RWPE1 (cell line): ENCODE results near the gene LASP1NB.
"Not testable (repeated sequence)": the region's sequence is repeated elsewhere in the genome, so short reads cannot be mapped to it uniquely, and the experiment has no call there.

Source experiments
- CTCF ChIA-PET: fragments of 350-600 bp; sonication (Branson Sonifier 250); formaldehyde crosslinking; extraction: SDS; loops from one replicate; lab custom pipeline; 2021; lab: Yijun Ruan, JAX
- POLR2A ChIA-PET: fragments of 400-600 bp; formaldehyde crosslinking; extraction: SDS; loops from one replicate; lab custom pipeline; 2020; ENCODE audit warnings: antibody characterized with exemption; ENCODE audit not compliant: low non-redundant PET; lab: Yijun Ruan, JAX
- DNase-seq: peaks from one replicate; pipeline ENCODE4 v3.0.0; 2012; ENCODE audit warnings: low spot score
- H3K27ac ChIP-seq: fragments of 450-650 bp; 2 replicates; pipeline ENCODE4 v1.5.1; 2017
- TF ChIP-seq, protein P1 (sequence below): fragments of 450-650 bp; conservative IDR thresholded peaks from 2 replicates; pipeline ENCODE4 v1.5.1; 2017; ENCODE audit warnings: low read depth, mild to moderate bottlenecking

LASP1NB gene

DNA sequence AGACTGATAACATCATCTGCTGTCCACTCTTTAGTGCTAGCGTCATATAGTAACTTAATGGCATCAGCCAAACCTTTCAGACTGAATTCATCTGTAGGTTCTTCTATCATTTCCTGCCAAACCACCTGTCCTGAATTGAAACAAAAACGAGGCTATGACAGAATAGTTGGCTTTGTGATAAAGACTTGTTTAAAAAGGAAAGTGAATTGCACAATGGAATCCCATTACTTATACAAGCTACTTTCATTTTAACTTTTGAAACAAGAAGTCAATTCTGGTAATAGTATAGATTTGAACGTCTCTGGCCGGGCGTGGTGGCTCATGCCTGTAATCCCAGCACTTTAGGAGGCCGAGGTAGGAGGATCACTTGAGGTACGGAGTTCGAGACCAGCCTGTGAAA is 18.2 kb downstream of the LASP1NB start:
- CTCF ChIA-PET = no interaction called here

DNA sequence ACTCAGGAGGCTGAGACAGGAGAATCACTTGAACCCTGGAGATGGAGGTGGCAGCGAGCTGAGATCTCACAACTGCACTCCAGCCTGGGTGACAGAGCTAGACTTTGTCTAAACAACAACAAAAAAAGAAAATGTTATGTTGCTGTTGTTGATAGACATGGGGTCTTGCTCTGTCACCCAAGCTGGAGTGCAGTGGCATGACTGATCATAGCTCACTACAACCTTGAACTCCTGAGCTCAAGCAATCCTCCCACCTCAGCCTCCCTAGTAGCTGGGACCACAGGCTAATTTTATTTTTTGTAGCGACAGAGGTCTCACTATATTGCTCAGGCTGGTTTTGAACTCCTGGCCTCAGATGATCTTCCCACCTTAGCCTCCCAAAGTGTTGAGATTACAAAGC is 21.8 kb downstream of the LASP1NB start:
- TF ChIP-seq, protein P1, sequence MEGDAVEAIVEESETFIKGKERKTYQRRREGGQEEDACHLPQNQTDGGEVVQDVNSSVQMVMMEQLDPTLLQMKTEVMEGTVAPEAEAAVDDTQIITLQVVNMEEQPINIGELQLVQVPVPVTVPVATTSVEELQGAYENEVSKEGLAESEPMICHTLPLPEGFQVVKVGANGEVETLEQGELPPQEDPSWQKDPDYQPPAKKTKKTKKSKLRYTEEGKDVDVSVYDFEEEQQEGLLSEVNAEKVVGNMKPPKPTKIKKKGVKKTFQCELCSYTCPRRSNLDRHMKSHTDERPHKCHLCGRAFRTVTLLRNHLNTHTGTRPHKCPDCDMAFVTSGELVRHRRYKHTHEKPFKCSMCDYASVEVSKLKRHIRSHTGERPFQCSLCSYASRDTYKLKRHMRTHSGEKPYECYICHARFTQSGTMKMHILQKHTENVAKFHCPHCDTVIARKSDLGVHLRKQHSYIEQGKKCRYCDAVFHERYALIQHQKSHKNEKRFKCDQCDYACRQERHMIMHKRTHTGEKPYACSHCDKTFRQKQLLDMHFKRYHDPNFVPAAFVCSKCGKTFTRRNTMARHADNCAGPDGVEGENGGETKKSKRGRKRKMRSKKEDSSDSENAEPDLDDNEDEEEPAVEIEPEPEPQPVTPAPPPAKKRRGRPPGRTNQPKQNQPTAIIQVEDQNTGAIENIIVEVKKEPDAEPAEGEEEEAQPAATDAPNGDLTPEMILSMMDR = no peak
- POLR2A ChIA-PET = no interaction called here
- no peak for DNase-seq
- CTCF ChIA-PET = no interaction called here
- H3K27ac ChIP-seq = no peak overlapping the region

More for the DNA sequence above, 18.2 kb downstream of the LASP1NB start:
- TF ChIP-seq, protein P1 = no peak
- POLR2A ChIA-PET = no interaction called here
- no peak for DNase-seq
- no peak overlapping the region for H3K27ac ChIP-seq

DNA sequence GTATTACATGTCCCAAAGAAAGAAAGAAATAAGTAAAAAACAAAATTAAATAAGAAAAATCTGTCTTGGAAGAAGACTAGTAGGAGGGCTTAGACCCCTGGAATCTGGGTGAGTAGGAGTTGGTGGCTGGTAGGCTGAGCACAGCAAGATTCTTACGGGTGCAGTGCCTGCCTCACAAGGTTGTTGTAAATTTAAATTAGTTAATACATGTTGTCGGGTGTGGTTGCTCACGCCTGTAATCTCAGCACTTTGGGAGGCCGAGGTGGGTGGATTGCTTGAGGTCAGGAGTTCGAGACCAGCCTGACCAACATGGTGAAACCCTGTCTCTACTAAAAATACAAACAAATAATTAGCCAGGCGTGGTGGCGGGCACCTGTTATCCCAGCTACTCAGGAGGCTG is 28.4 kb downstream of the LASP1NB start:
- H3K27ac ChIP-seq, POLR2A ChIA-PET, DNase-seq, CTCF ChIA-PET: not testable (repeated sequence)

DNA sequence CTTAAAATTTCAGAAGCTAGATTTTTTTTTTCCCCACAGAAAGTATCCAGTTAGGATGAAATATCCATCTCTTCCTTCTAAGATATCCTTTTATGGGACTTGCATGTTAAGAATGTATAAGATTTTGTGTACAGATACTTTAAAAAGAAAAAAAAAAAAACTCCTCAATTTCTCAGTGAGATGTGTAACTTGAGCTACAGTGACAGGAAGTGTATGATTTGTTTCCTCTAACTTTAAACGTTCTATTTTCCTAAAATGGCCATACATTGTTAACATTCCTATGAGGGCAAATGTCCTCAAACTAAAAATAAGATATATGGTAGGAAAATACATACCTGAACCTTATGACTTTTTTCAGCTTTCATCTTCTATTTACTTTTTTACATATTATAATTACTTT is 32.9 kb downstream of the LASP1NB start:
- TF ChIP-seq, protein P1 = no peak
- ChIA-PET POLR2A (no interaction called here), CTCF (no interaction called here)
- DNase-seq = no peak
- no peak overlapping the region for H3K27ac ChIP-seq

DNA sequence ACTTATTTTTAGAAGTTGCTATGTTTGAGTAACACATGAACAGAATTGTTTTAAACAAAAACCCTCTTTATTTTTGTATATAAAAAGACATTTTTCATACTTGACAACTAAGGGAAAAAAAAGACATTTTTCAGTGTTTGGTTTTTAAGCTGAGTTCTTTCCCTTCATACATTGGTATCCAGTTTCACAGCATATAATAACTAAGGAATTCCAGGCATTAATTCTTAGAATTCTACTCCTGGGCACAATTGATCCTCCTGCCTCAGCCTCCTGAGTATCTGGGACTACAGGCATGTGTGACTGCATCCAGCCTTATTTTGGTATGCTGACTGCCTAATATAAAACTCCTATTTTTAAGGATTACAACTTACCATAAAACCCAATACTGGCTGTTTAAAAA is 33.3 kb downstream of the LASP1NB start:
- H3K27ac ChIP-seq = no peak overlapping the region
- ChIA-PET POLR2A (no interaction called here), CTCF (no interaction called here)
- no peak for DNase-seq
- TF ChIP-seq, protein P1 = no peak

DNA sequence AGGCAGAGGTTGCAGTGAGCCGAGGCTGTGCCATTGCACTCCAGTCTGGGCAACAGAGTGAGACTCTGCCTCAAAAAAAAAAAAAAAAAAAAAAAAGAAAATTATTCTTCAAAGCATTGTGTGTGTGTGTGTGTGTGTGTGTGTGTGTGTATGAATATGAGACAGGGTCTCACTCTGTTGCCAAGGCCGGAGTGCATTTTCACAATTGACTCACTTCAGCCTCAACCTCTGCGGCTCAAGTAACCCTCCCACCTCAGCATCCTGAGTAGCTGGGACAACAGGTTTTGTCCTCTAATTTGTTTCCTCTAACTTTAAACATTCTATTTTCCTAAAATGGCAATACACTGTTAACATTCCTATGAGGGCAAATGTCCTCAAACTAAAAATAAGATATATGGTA is 34.1 kb downstream of the LASP1NB start:
- no peak overlapping the region for H3K27ac ChIP-seq
- DNase-seq = no peak
- CTCF ChIA-PET = no interaction called here
- POLR2A ChIA-PET = no interaction called here
- TF ChIP-seq, protein P1 = no peak

DNA sequence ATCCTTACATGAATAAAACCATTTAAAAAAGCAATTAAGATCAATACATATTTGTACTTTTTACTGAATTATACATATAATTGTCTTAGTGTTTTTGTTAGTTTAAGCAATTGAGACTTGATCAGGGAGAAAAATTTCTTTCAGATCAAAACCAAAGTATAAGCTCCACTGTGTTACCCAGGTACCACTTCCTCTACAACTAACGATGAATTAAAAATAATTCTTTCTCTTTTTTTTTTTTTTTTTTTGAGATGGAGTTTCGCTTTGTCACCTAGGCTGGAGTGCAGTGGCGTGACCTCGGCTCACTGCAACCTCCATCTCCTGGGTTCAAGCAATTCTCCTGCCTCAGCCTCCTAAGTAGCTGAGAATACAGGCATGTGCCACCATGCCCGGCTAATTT is 35.0 kb downstream of the LASP1NB start:
- DNase-seq = no peak
- no peak overlapping the region for H3K27ac ChIP-seq
- POLR2A ChIA-PET = interaction anchor here (0.6 kb wide), 1 partner anchor 239 kb away, joined by 5 read pairs; the partner anchor contains the start of gene RPL19
- TF ChIP-seq, protein P1 = no peak
- CTCF ChIA-PET = no interaction called here
